ENCODE data around the gene FAM131B. TPM values are rescaled to one million over a fixed set of nuclear protein-coding genes. Genes with fewer than 3 reads are reported as not detected.
A peak's percentile ranks its signal among the peaks of the same experiment; 100 is the strongest.

Gene FAM131B
- total RNA-seq, 2 experiments from 2014 or later = 1.5 to 1.7 TPM

GRCh38 chr7:143384661-143385631 lies 22.4 kb upstream of the FAM131B start:
- no peaks in the 10 kb centered on the region for H3K9me3 Mint-ChIP-seq
- no peaks in the 10 kb centered on the region for H3K27me3 Mint-ChIP-seq (ENCODE audit: low read depth)
- no peak overlapping the region for H3K4me3 Mint-ChIP-seq
- DNase-seq = no peak
- H3K36me3 Mint-ChIP-seq (ENCODE audit: low read depth) = peaks cover 2% of the 10 kb centered on the region
- no peak overlapping the region for H3K27ac Mint-ChIP-seq
- intact Hi-C loops (cut with micrococcal nuclease) = loop anchor here (5.0 kb wide), 1 partner anchor 122 kb away; no protein-coding TSS in a partner anchor
- CTCF ChIA-PET = interaction anchor here (0.9 to 2.8 kb wide), 7 partner anchors 13 to 144 kb away, joined by 3 to 9 read pairs (median 3); no protein-coding TSS in a partner anchor
- peaks cover 7% of the 10 kb centered on the region for H3K4me1 Mint-ChIP-seq (ENCODE audit: low read depth)

- intact Hi-C loops (cut with micrococcal nuclease) = loop anchor here (5.0 kb wide), 1 partner anchor 123 kb away; no protein-coding TSS in a partner anchor
- peaks cover 7% of the 10 kb centered on the region for H3K4me1 Mint-ChIP-seq (ENCODE audit: low read depth)
- H3K27ac Mint-ChIP-seq = no peak overlapping the region
- no peak for DNase-seq
- no peaks in the 10 kb centered on the region for H3K36me3 Mint-ChIP-seq (ENCODE audit: low read depth)
- H3K4me3 Mint-ChIP-seq = no peak overlapping the region
- H3K9me3 Mint-ChIP-seq = no peaks in the 10 kb centered on the region
- CTCF ChIA-PET = interaction anchor here (0.9 to 2.8 kb wide), 8 partner anchors 13 to 144 kb away, joined by 3 to 9 read pairs (median 4); no protein-coding TSS in a partner anchor
- no peaks in the 10 kb centered on the region for H3K27me3 Mint-ChIP-seq (ENCODE audit: low read depth)
Observed at GRCh38 chr7:143384148-143384547, 21.6 kb upstream of the FAM131B start.

GRCh38 chr7:143383642-143383957 lies 21.1 kb upstream of the FAM131B start:
- H3K4me3 Mint-ChIP-seq = no peak overlapping the region
- H3K27me3 Mint-ChIP-seq (ENCODE audit: low read depth) = no peaks in the 10 kb centered on the region
- CTCF ChIA-PET = interaction anchor here (1.1 to 2.8 kb wide), 6 partner anchors 18 to 143 kb away, joined by 3 to 9 read pairs (median 4); no protein-coding TSS in a partner anchor
- no peak overlapping the region for H3K27ac Mint-ChIP-seq
- H3K4me1 Mint-ChIP-seq (ENCODE audit: low read depth) = peaks cover 12% of the 10 kb centered on the region
- intact Hi-C loops (cut with micrococcal nuclease) = loop anchor here (5.0 kb wide), 1 partner anchor 124 kb away; no protein-coding TSS in a partner anchor
- no peaks in the 10 kb centered on the region for H3K9me3 Mint-ChIP-seq
- no peaks in the 10 kb centered on the region for H3K36me3 Mint-ChIP-seq (ENCODE audit: low read depth)
- DNase-seq = no peak

- no peak for DNase-seq
- CTCF ChIA-PET = interaction anchor here (1.1 to 2.8 kb wide), 3 partner anchors 18 to 143 kb away, joined by 3 to 9 read pairs (median 4); no protein-coding TSS in a partner anchor
- intact Hi-C loops (cut with micrococcal nuclease) = loop anchor here (5.0 kb wide), 1 partner anchor 124 kb away; no protein-coding TSS in a partner anchor
- H3K4me3 Mint-ChIP-seq = peak overlapping the region; percentile 59
- H3K27ac Mint-ChIP-seq = no peak overlapping the region
- H3K4me1 Mint-ChIP-seq (ENCODE audit: low read depth) = peaks cover 18% of the 10 kb centered on the region
- no peaks in the 10 kb centered on the region for H3K9me3 Mint-ChIP-seq
- no peaks in the 10 kb centered on the region for H3K27me3 Mint-ChIP-seq (ENCODE audit: low read depth)
- H3K36me3 Mint-ChIP-seq (ENCODE audit: low read depth) = no peaks in the 10 kb centered on the region
Observed at GRCh38 chr7:143382791-143383641, 20.5 kb upstream of the FAM131B start.

- DNase-seq = no peak
- intact Hi-C loops (cut with micrococcal nuclease) = loop anchor here (5.0 kb wide), 1 partner anchor 125 kb away; no protein-coding TSS in a partner anchor
- no peaks in the 10 kb centered on the region for H3K9me3 Mint-ChIP-seq
- no peaks in the 10 kb centered on the region for H3K27me3 Mint-ChIP-seq (ENCODE audit: low read depth)
- peaks cover 21% of the 10 kb centered on the region for H3K4me1 Mint-ChIP-seq (ENCODE audit: low read depth)
- CTCF ChIA-PET = interaction anchor here (0.6 to 4.1 kb wide), 5 partner anchors 24 to 142 kb away, joined by 3 to 73 read pairs (median 3); partner anchors contain the start of gene EPHA1
- H3K27ac Mint-ChIP-seq = no peak overlapping the region
- H3K4me3 Mint-ChIP-seq = peak overlapping the region; percentile 59
- no peaks in the 10 kb centered on the region for H3K36me3 Mint-ChIP-seq (ENCODE audit: low read depth)
Observed at GRCh38 chr7:143382126-143382790, 19.7 kb upstream of the FAM131B start.

- intact Hi-C loops (cut with micrococcal nuclease) = loop anchor here (1.0 to 5.0 kb wide), 6 partner anchors 36 to 1643 kb away; partner anchors contain the start of genes CASP2 and SSBP1
- Mint-ChIP-seq H3K4me1 (ENCODE audit: low read depth) (peaks cover 23% of the 10 kb centered on the region), H3K4me3 (peak overlapping the region; percentile 59), H3K9me3 (no peaks in the 10 kb centered on the region), H3K36me3 (ENCODE audit: low read depth) (no peaks in the 10 kb centered on the region), H3K27ac (peak overlapping the region; percentile 51), H3K27me3 (ENCODE audit: low read depth) (no peaks in the 10 kb centered on the region)
- CTCF ChIA-PET = interaction anchor here (0.6 to 4.1 kb wide), 3 partner anchors 25 to 139 kb away, joined by 3 to 73 read pairs (median 3); partner anchors contain the start of gene EPHA1
- no peak for DNase-seq
Observed at GRCh38 chr7:143381427-143382125, 19.1 kb upstream of the FAM131B start.

GRCh38 chr7:143380646-143381426 lies 18.3 kb upstream of the FAM131B start, which contains the start of gene ZYX:
ZYX (plus strand) TSS chr7:143381345; CDS start chr7:143381572, 227 bp downstream.
- intact Hi-C loops (cut with micrococcal nuclease) = loop anchor here (1.0 to 5.0 kb wide), 11 partner anchors 9 to 1642 kb away; partner anchors contain the start of genes CASP2, GSTK1 and SSBP1
- Mint-ChIP-seq H3K9me3 (no peaks in the 10 kb centered on the region), H3K4me3 (peak within 1 kb of the TSS; percentile 82), H3K36me3 (ENCODE audit: low read depth) (no peaks in the 10 kb centered on the region), H3K4me1 (ENCODE audit: low read depth) (peaks cover 29% of the 10 kb centered on the region), H3K27me3 (ENCODE audit: low read depth) (no peaks in the 10 kb centered on the region), H3K27ac (peak within 1 kb of the TSS; percentile 92)
- CTCF ChIA-PET = interaction anchor here (0.6 to 4.1 kb wide), 17 partner anchors 11 to 140 kb away, joined by 3 to 73 read pairs (median 6); partner anchors contain the start of gene EPHA1
- DNase-seq = peak; percentile 93

GRCh38 chr7:143380260-143380645 lies 17.7 kb upstream of the FAM131B start:
- DNase-seq = peak; percentile 93
- H3K9me3 Mint-ChIP-seq = no peaks in the 10 kb centered on the region
- intact Hi-C loops (cut with micrococcal nuclease) = loop anchor here (1.0 to 5.0 kb wide), 9 partner anchors 8 to 1641 kb away; partner anchors contain the start of genes GSTK1 and SSBP1
- peak overlapping the region; percentile 92 for H3K27ac Mint-ChIP-seq
- CTCF ChIA-PET = interaction anchor here (0.6 to 4.1 kb wide), 21 partner anchors 11 to 1167 kb away, joined by 3 to 73 read pairs (median 5); partner anchors contain the start of gene EPHA1
- peak overlapping the region; percentile 82 for H3K4me3 Mint-ChIP-seq
- H3K4me1 Mint-ChIP-seq (ENCODE audit: low read depth) = peaks cover 35% of the 10 kb centered on the region
- H3K27me3 Mint-ChIP-seq (ENCODE audit: low read depth) = no peaks in the 10 kb centered on the region
- H3K36me3 Mint-ChIP-seq (ENCODE audit: low read depth) = no peaks in the 10 kb centered on the region

- Mint-ChIP-seq H3K9me3 (no peaks in the 10 kb centered on the region), H3K36me3 (ENCODE audit: low read depth) (no peaks in the 10 kb centered on the region), H3K27ac (peak overlapping the region; percentile 92), H3K27me3 (ENCODE audit: low read depth) (no peaks in the 10 kb centered on the region), H3K4me1 (ENCODE audit: low read depth) (peaks cover 40% of the 10 kb centered on the region), H3K4me3 (peak overlapping the region; percentile 82)
- intact Hi-C loops (cut with micrococcal nuclease) = loop anchor here (1.0 to 10.0 kb wide), 11 partner anchors 7 to 1641 kb away; partner anchors contain the start of genes GSTK1, SSBP1 and TPK1
- no peak for DNase-seq
- CTCF ChIA-PET = interaction anchor here (0.6 to 4.1 kb wide), 23 partner anchors 10 to 1167 kb away, joined by 3 to 73 read pairs (median 4); partner anchors contain the start of gene EPHA1
Observed at GRCh38 chr7:143379611-143380259, 17.2 kb upstream of the FAM131B start.
